ENCODE results near the gene MESD.

GRCh38 chr15:80997692-80998091 is 8.1 kb upstream of the MESD start:
- TF ChIP-seq SMC3 (conservative IDR thresholded peaks at IDR 0.05; ENCODE audit: insufficient read depth, low read depth, low read length) (no peak), YY1 (IDR thresholded peaks at IDR 0.05; ENCODE audit: borderline replicate concordance in 1 of 3, control insufficient read depth in 1 of 3, extremely low read depth in 1 of 3, insufficient read depth in 3 of 3, insufficient read length in 1 of 3, insufficient replicate concordance in 2 of 3, low read depth in 1 of 3, low read length in 2 of 3) (no peak), BRD4 (IDR thresholded peaks at IDR 0.05) (no peak), TBP (optimal IDR thresholded peaks at IDR 0.05; ENCODE audit: low read depth, low read length) (no peak), U2AF1 (optimal IDR thresholded peaks at IDR 0.05; ENCODE audit: low read depth, low read length) (no peak)
